Retinal pigment epithelial cell (primary cell): ENCODE data around the gene FMNL2.

Source experiments
- DNase-seq: peaks from one replicate; pipeline ENCODE4 v3.0.0-alpha.2; 2010; ENCODE audit warnings: low read depth
- H3K4me3 ChIP-seq: 2 replicates; pipeline ENCODE4 v1.5.1; 2011; ENCODE audit warnings: mild to moderate bottlenecking, low read length, control low read depth, moderate library complexity
- CTCF ChIP-seq: conservative IDR thresholded peaks from 2 replicates; pipeline ENCODE4 v1.5.1; 2011; ENCODE audit warnings: low read depth, low read length, control low read depth, inconsistent platforms

FMNL2 gene

GRCh38 chr2:152328013-152328412 lies 7.0 kb upstream of the FMNL2 start:
- no peak for TF ChIP-seq CTCF
- no peak for DNase-seq
- no peak overlapping the region for H3K4me3 ChIP-seq

- no peak for TF ChIP-seq CTCF
- no peak for DNase-seq
- no peak overlapping the region for H3K4me3 ChIP-seq
Observed at GRCh38 chr2:152330235-152330866, 4.6 kb upstream of the FMNL2 start.

DNA sequence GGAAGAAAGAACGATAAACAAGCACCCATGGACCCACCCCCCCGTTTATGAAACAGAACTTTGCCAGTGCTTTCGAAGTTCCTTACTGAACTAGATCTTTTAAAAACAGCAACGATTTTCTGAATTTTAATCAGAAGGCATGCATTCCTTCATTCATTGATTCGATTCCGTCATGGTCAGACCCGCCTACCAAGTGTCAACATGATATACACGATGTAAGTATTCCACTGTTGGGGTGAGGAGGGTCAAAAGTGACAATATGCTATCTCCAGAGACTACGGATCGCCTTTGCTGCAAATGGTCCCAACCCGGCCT lies 316 bp upstream of the FMNL2 start:
- peak overlapping the region; percentile 83 for H3K4me3 ChIP-seq
- TF ChIP-seq CTCF, result no peak
- no peak for DNase-seq

GRCh38 chr2:152335726-152336118 lies 748 bp downstream of the FMNL2 start:
- DNase-seq, result no peak
- TF ChIP-seq CTCF, result no peak
- peak overlapping the region; percentile 83 for H3K4me3 ChIP-seq

GRCh38 chr2:152336119-152336853 lies 1.3 kb downstream of the FMNL2 start:
- no peak for TF ChIP-seq CTCF
- DNase-seq, result no peak
- peak overlapping the region; percentile 83 for H3K4me3 ChIP-seq

GRCh38 chr2:152336854-152337510 lies 2.0 kb downstream of the FMNL2 start:
- no peak for DNase-seq
- TF ChIP-seq CTCF, result no peak
- H3K4me3 ChIP-seq, result peak overlapping the region; percentile 83

DNA sequence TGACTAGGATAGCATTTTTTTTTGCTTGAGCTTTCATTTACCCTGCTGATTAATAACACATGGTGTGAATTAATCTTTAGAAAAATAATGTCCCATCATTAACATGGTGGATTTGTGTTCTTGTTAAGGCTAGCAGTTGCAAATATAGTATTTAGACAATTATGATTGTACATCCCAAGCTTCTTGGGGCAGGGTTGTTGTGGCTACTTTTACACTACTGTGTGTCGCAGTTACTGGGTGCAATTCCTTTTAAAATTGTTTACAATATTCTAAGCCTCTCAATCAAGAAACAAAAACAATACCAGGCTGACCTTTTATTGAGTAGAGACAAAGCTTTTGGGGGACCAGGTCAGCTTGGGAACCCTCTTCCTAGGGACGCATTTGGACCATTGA lies 2.5 kb downstream of the FMNL2 start:
- TF ChIP-seq CTCF, result no peak
- DNase-seq, result no peak
- H3K4me3 ChIP-seq, result peak overlapping the region; percentile 83
